ENCODE measurements around the gene ZBTB2. TPM values are rescaled to one million over a fixed set of nuclear protein-coding genes. Genes with fewer than 3 reads are reported as not detected.
"Not testable (repeated sequence)": the region's sequence is repeated elsewhere in the genome, so short reads cannot be mapped to it uniquely, and the experiment has no call there.

Gene ZBTB2
- polyA plus RNA-seq, 1 donor, result 16.0 TPM

- H3K4me3 ChIP-seq (ENCODE audit: low read length), result peak overlapping the region; percentile 95
- H3K27ac ChIP-seq (ENCODE audit: low read length), result peak overlapping the region; percentile 100
- H3K9me3 ChIP-seq (ENCODE audit: control insufficient read depth, low read depth, low read length), result no peaks in the 10 kb centered on the region
- DNase-seq, result peak in 1 of 2 donors; percentile 18
- no peaks in the 10 kb centered on the region for H3K27me3 ChIP-seq (ENCODE audit: control insufficient read depth, insufficient read depth, low read length)
- peaks cover 25% of the 10 kb centered on the region for H3K4me1 ChIP-seq (ENCODE audit: control insufficient read depth, insufficient read depth, low read length)
- peaks cover 3% of the 10 kb centered on the region for H3K36me3 ChIP-seq (ENCODE audit: control insufficient read depth, insufficient read depth, low read length)
- WGBS (ENCODE audit: insufficient coverage, low lambda C conversion rate), result no CpG with 5 or more reads among the region's 12 CpGs
Measured at GRCh38 chr6:151388997-151389617, 2.3 kb downstream of the ZBTB2 start.

GRCh38 chr6:151388236-151388635 lies 3.1 kb downstream of the ZBTB2 start:
- Histone ChIP-seq H3K4me3 (ENCODE audit: low read length) (no peak overlapping the region), H3K27me3 (ENCODE audit: control insufficient read depth, insufficient read depth, low read length) (no peaks in the 10 kb centered on the region), H3K27ac (ENCODE audit: low read length) (no peak overlapping the region), H3K36me3 (ENCODE audit: control insufficient read depth, insufficient read depth, low read length) (peaks cover 6% of the 10 kb centered on the region), H3K4me1 (ENCODE audit: control insufficient read depth, insufficient read depth, low read length) (peaks cover 18% of the 10 kb centered on the region), H3K9me3 (ENCODE audit: control insufficient read depth, low read depth, low read length) (no peaks in the 10 kb centered on the region)
- WGBS (ENCODE audit: insufficient coverage, low lambda C conversion rate), result no CpG with 5 or more reads among the region's 2 CpGs
- no peak for DNase-seq

GRCh38 chr6:151387175-151387970 lies 4.0 kb downstream of the ZBTB2 start:
- Histone ChIP-seq H3K27ac (ENCODE audit: low read length) (no peak overlapping the region), H3K27me3 (ENCODE audit: control insufficient read depth, insufficient read depth, low read length) (no peaks in the 10 kb centered on the region), H3K4me1 (ENCODE audit: control insufficient read depth, insufficient read depth, low read length) (peaks cover 9% of the 10 kb centered on the region), H3K36me3 (ENCODE audit: control insufficient read depth, insufficient read depth, low read length) (peaks cover 7% of the 10 kb centered on the region), H3K4me3 (ENCODE audit: low read length) (no peak overlapping the region), H3K9me3 (ENCODE audit: control insufficient read depth, low read depth, low read length) (no peaks in the 10 kb centered on the region)
- DNase-seq, result no peak
- 86% methylated on average over 1 of the region's 11 CpGs for WGBS (ENCODE audit: insufficient coverage, low lambda C conversion rate)

- Histone ChIP-seq H3K4me1 (ENCODE audit: control insufficient read depth, insufficient read depth, low read length) (peaks cover 5% of the 10 kb centered on the region), H3K27ac (ENCODE audit: low read length) (no peak overlapping the region), H3K36me3 (ENCODE audit: control insufficient read depth, insufficient read depth, low read length) (peaks cover 7% of the 10 kb centered on the region), H3K27me3 (ENCODE audit: control insufficient read depth, insufficient read depth, low read length) (no peaks in the 10 kb centered on the region), H3K9me3 (ENCODE audit: control insufficient read depth, low read depth, low read length) (no peaks in the 10 kb centered on the region), H3K4me3 (ENCODE audit: low read length) (no peak overlapping the region)
- no CpG with 5 or more reads among the region's 1 CpG for WGBS (ENCODE audit: insufficient coverage, low lambda C conversion rate)
- peak; percentile 25 to 57 for DNase-seq
Measured at GRCh38 chr6:151385177-151385576, 6.2 kb downstream of the ZBTB2 start.

- DNase-seq, result no peak
- Histone ChIP-seq H3K4me1 (ENCODE audit: control insufficient read depth, insufficient read depth, low read length) (peaks cover 5% of the 10 kb centered on the region), H3K27ac (ENCODE audit: low read length) (no peak overlapping the region), H3K4me3 (ENCODE audit: low read length) (no peak overlapping the region), H3K9me3 (ENCODE audit: control insufficient read depth, low read depth, low read length) (no peaks in the 10 kb centered on the region), H3K36me3 (ENCODE audit: control insufficient read depth, insufficient read depth, low read length) (peaks cover 7% of the 10 kb centered on the region), H3K27me3 (ENCODE audit: control insufficient read depth, insufficient read depth, low read length) (no peaks in the 10 kb centered on the region)
- WGBS (ENCODE audit: insufficient coverage, low lambda C conversion rate), result 100% methylated on average over 1 of the region's 5 CpGs
Measured at GRCh38 chr6:151384151-151384550, 7.2 kb downstream of the ZBTB2 start.

GRCh38 chr6:151382631-151383030 lies 8.7 kb downstream of the ZBTB2 start:
- not testable (repeated sequence) for H3K27me3 ChIP-seq (ENCODE audit: control insufficient read depth, insufficient read depth, low read length); H3K27ac ChIP-seq (ENCODE audit: low read length); H3K36me3 ChIP-seq (ENCODE audit: control insufficient read depth, insufficient read depth, low read length); H3K9me3 ChIP-seq (ENCODE audit: control insufficient read depth, low read depth, low read length); DNase-seq; H3K4me1 ChIP-seq (ENCODE audit: control insufficient read depth, insufficient read depth, low read length); H3K4me3 ChIP-seq (ENCODE audit: low read length)
- 93% methylated on average over 3 of the region's 9 CpGs for WGBS (ENCODE audit: insufficient coverage, low lambda C conversion rate)

- Histone ChIP-seq H3K9me3 (ENCODE audit: control insufficient read depth, low read depth, low read length) (no peaks in the 10 kb centered on the region), H3K4me3 (ENCODE audit: low read length) (no peak overlapping the region), H3K27me3 (ENCODE audit: control insufficient read depth, insufficient read depth, low read length) (no peaks in the 10 kb centered on the region), H3K27ac (ENCODE audit: low read length) (no peak overlapping the region), H3K36me3 (ENCODE audit: control insufficient read depth, insufficient read depth, low read length) (peaks cover 4% of the 10 kb centered on the region), H3K4me1 (ENCODE audit: control insufficient read depth, insufficient read depth, low read length) (no peaks in the 10 kb centered on the region)
- no peak for DNase-seq
- 80% methylated on average over 1 of the region's 4 CpGs for WGBS (ENCODE audit: insufficient coverage, low lambda C conversion rate)
Measured at GRCh38 chr6:151381722-151382121, 9.6 kb downstream of the ZBTB2 start.

- Histone ChIP-seq H3K4me3 (ENCODE audit: low read length) (no peak overlapping the region), H3K27ac (ENCODE audit: low read length) (no peak overlapping the region), H3K27me3 (ENCODE audit: control insufficient read depth, insufficient read depth, low read length) (no peaks in the 10 kb centered on the region), H3K36me3 (ENCODE audit: control insufficient read depth, insufficient read depth, low read length) (peaks cover 4% of the 10 kb centered on the region), H3K9me3 (ENCODE audit: control insufficient read depth, low read depth, low read length) (no peaks in the 10 kb centered on the region), H3K4me1 (ENCODE audit: control insufficient read depth, insufficient read depth, low read length) (no peaks in the 10 kb centered on the region)
- DNase-seq, result no peak
- WGBS (ENCODE audit: insufficient coverage, low lambda C conversion rate), result no CpG with 5 or more reads among the region's 1 CpG
Measured at GRCh38 chr6:151380848-151381205, 10.5 kb downstream of the ZBTB2 start.

- WGBS (ENCODE audit: insufficient coverage, low lambda C conversion rate), result 100% methylated on average over 2 of the region's 14 CpGs
- Histone ChIP-seq H3K4me3 (ENCODE audit: low read length) (no peak overlapping the region), H3K4me1 (ENCODE audit: control insufficient read depth, insufficient read depth, low read length) (no peaks in the 10 kb centered on the region), H3K9me3 (ENCODE audit: control insufficient read depth, low read depth, low read length) (no peaks in the 10 kb centered on the region), H3K36me3 (ENCODE audit: control insufficient read depth, insufficient read depth, low read length) (peaks cover 4% of the 10 kb centered on the region), H3K27ac (ENCODE audit: low read length) (no peak overlapping the region), H3K27me3 (ENCODE audit: control insufficient read depth, insufficient read depth, low read length) (no peaks in the 10 kb centered on the region)
- DNase-seq, result no peak
Measured at GRCh38 chr6:151379933-151380847, 11.2 kb downstream of the ZBTB2 start.

GRCh38 chr6:151377095-151377494 lies 14.3 kb downstream of the ZBTB2 start:
- WGBS (ENCODE audit: insufficient coverage, low lambda C conversion rate), result no CpG with 5 or more reads among the region's 3 CpGs
- Histone ChIP-seq H3K36me3 (ENCODE audit: control insufficient read depth, insufficient read depth, low read length) (peaks cover 6% of the 10 kb centered on the region), H3K27me3 (ENCODE audit: control insufficient read depth, insufficient read depth, low read length) (no peaks in the 10 kb centered on the region), H3K27ac (ENCODE audit: low read length) (no peak overlapping the region), H3K4me3 (ENCODE audit: low read length) (no peak overlapping the region), H3K9me3 (ENCODE audit: control insufficient read depth, low read depth, low read length) (no peaks in the 10 kb centered on the region), H3K4me1 (ENCODE audit: control insufficient read depth, insufficient read depth, low read length) (no peaks in the 10 kb centered on the region)
- DNase-seq, result no peak
